ENCODE data around the gene KRTAP10-3.

DNA sequence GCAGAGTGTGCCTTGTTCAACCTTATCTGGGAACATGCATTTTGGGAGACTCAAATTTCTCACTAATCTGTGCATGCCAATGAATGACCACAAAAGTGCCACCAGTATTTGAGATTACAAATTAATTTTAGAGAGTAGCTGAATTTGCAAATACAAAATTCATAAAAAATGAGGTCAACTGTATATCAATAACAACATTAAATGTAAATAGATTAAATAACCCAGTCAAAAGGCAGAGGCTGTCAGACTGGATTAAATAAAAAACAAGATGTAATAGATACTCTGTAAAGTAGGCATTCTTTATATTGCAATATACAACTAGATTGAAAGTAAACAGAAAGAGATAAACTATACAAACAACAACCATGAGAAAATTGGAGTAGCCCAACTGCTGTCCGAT is 5.5 kb upstream of the KRTAP10-3 start:
- TF ChIP-seq CTCF (IDR thresholded peaks at IDR 0.05 in 4 of 5, conservative IDR thresholded peaks at IDR 0.05 in 1 of 5) (no peak), POLR2A (IDR thresholded peaks at IDR 0.05) (no peak)

All from gastrocnemius medialis (tissue), 4 donors.